CD14-positive monocyte (primary cell): Measurements from ENCODE around the gene MGAT4A. TPM values are rescaled to one million over a fixed set of nuclear protein-coding genes. Genes with fewer than 3 reads are reported as not detected.
A peak's percentile ranks its signal among the peaks of the same experiment; 100 is the strongest.

Experiments used
- DNase-seq, 3 donors: peaks; one replicate each; pipeline ENCODE4 v3.0.0-alpha.2; 2011 to 2022
- H2AFZ ChIP-seq: 2 replicates; pipeline ENCODE4 v1.6.0; 2012; ENCODE audit warnings: mild to moderate bottlenecking, low read depth, low read length, inconsistent platforms; ENCODE audit not compliant: insufficient read depth, poor library complexity, severe bottlenecking
- H3K27ac ChIP-seq, 2 donors: 1 replicate in 1 of 2; 2 replicates in 1 of 2; pipeline ENCODE4 v1.5.1; 2012 to 2013; ENCODE audit warnings: low read length in 2 of 2, control low read depth in 1 of 2, inconsistent platforms in 1 of 2, low read depth in 1 of 2, mild to moderate bottlenecking in 1 of 2
- H3K27me3 ChIP-seq, 2 donors: one replicate each; pipeline versions ENCODE4 v1.6.0 to v1.6.1; 2011 to 2013; ENCODE audit warnings: low read length in 2 of 2; ENCODE audit not compliant: control insufficient read depth in 2 of 2, insufficient read depth in 2 of 2
- H3K36me3 ChIP-seq, 2 donors: replicated peaks in 1 of 2; 1 replicate in 1 of 2; 2 replicates in 1 of 2; pipeline versions ENCODE4 v1.5.1 to v1.6.1; 2012 to 2013; ENCODE audit warnings: low read length in 2 of 2, control low read depth in 1 of 2, inconsistent platforms in 1 of 2, mild to moderate bottlenecking in 1 of 2; ENCODE audit not compliant: insufficient read depth in 2 of 2, control insufficient read depth in 1 of 2
- H3K4me1 ChIP-seq, 2 donors: 1 replicate in 1 of 2; 2 replicates in 1 of 2; pipeline versions ENCODE4 v1.5.1 to v1.6.1; 2012 to 2013; ENCODE audit warnings: low read length in 2 of 2, control low read depth in 1 of 2, inconsistent platforms in 1 of 2, mild to moderate bottlenecking in 1 of 2, moderate library complexity in 1 of 2; ENCODE audit not compliant: insufficient read depth in 2 of 2, control insufficient read depth in 1 of 2
- H3K4me2 ChIP-seq: replicated peaks from 2 replicates; pipeline ENCODE3; 2012; ENCODE audit warnings: low read length, moderate library complexity, mild to moderate bottlenecking; ENCODE audit not compliant: poor library complexity, severe bottlenecking; ENCODE audit errors: extremely low read depth
- H3K4me3 ChIP-seq, 3 experiments: fragments of 200-600 bp in 1 of 3; sonication (generic) in 1 of 3; replicated peaks in 1 of 3; 1 replicate in 2 of 3; 2 replicates in 1 of 3; pipeline ENCODE4 v1.5.1; 2011 to 2013; ENCODE audit warnings: low read length in 3 of 3, mild to moderate bottlenecking in 3 of 3, control low read depth in 2 of 3, low read depth in 2 of 3, inconsistent platforms in 1 of 3, moderate library complexity in 1 of 3
- H3K79me2 ChIP-seq: 2 replicates; pipeline ENCODE4 v1.6.0; 2012; ENCODE audit warnings: mild to moderate bottlenecking, control low read depth, inconsistent platforms, low read length, moderate library complexity; ENCODE audit not compliant: insufficient read depth
- H3K9ac ChIP-seq: 2 replicates; pipeline ENCODE4 v1.6.0; 2017; ENCODE audit warnings: low read length, mild to moderate bottlenecking; ENCODE audit not compliant: insufficient read depth, poor library complexity, severe bottlenecking
- H3K9me3 ChIP-seq, 2 donors: replicated peaks in 1 of 2; 1 replicate in 1 of 2; 2 replicates in 1 of 2; pipeline versions ENCODE4 v1.5.1 to v1.6.1; 2012 to 2013; ENCODE audit warnings: low read length in 2 of 2, control low read depth in 1 of 2; ENCODE audit not compliant: control insufficient read depth in 1 of 2, insufficient read depth in 1 of 2
- H4K20me1 ChIP-seq: 2 replicates; pipeline ENCODE4 v1.6.0; 2012; ENCODE audit warnings: mild to moderate bottlenecking, low read length, control low read depth, moderate library complexity; ENCODE audit not compliant: insufficient read depth
- H3K27ac Mint-ChIP-seq, 7 donors: one replicate each; pipeline ENCODE4 v1.8.0; 2020; ENCODE audit warnings: mild to moderate bottlenecking in 7 of 7, mixed read lengths in 7 of 7, moderate library complexity in 6 of 7, inconsistent platforms in 2 of 7
- H3K27me3 Mint-ChIP-seq, 3 donors: one replicate each; pipeline ENCODE4 v1.8.0; 2021 to 2022; ENCODE audit warnings: low read depth in 3 of 3, mild to moderate bottlenecking in 3 of 3, mixed read lengths in 3 of 3, moderate library complexity in 3 of 3, inconsistent platforms in 1 of 3
- H3K36me3 Mint-ChIP-seq, 2 donors: one replicate each; pipeline ENCODE4 v1.8.0; 2020; ENCODE audit warnings: mixed read lengths in 2 of 2, inconsistent platforms in 1 of 2, mild to moderate bottlenecking in 1 of 2
- H3K4me1 Mint-ChIP-seq: one replicate; pipeline ENCODE4 v1.8.0; 2020; ENCODE audit warnings: mild to moderate bottlenecking, mixed read lengths
- H3K4me3 Mint-ChIP-seq, 2 donors: one replicate each; pipeline ENCODE4 v1.8.0; 2020; ENCODE audit warnings: mild to moderate bottlenecking in 2 of 2, mixed read lengths in 2 of 2, moderate library complexity in 1 of 2
- H3K9me3 Mint-ChIP-seq, 7 donors: one replicate each; pipeline ENCODE4 v1.8.0; 2020 to 2022; ENCODE audit warnings: mixed read lengths in 7 of 7, mild to moderate bottlenecking in 6 of 7, moderate library complexity in 6 of 7, inconsistent platforms in 2 of 7
- WGBS: methylation state at CpG from one replicate; pipeline ENCODE4 v1.1.5; 2013; ENCODE audit warnings: missing lambda C conversion rate; ENCODE audit not compliant: insufficient coverage; 5-methylcytosine and 5-hydroxymethylcytosine counted together
- intact Hi-C, 2 donors: fragments of 100-400 bp; cut with micrococcal nuclease; formaldehyde crosslinking; loops; one replicate each; pipeline versions ENCODE4 v1.15.0 to v1.15.1; 2023
- polyA plus RNA-seq, 3 donors: library from polyadenylated mRNA; depleted of rRNA in 1 of 3; unstranded in 2 of 3; stranded (reverse) in 1 of 3; fragments of 300-500 nt in 2 of 3; fragments of >200 nt in 1 of 3; fragmentation: Illumina TruSeq in 2 of 3; gene quantifications; 1 replicate in 2 of 3; 2 replicates in 1 of 3; pipeline ENCODE4 v1.2.3, GENCODE V29; 2012 to 2021
- TF ChIP-seq, protein P1 (sequence below): fragments of 200-600 bp; IDR thresholded peaks from one replicate; pipeline ENCODE4 v1.8.0; 2022; ENCODE audit warnings: antibody characterized with exemption, mild to moderate bottlenecking

Gene MGAT4A
- polyA plus RNA-seq, 3 donors = 24.3 to 35.9 (median 35.1) TPM

DNA sequence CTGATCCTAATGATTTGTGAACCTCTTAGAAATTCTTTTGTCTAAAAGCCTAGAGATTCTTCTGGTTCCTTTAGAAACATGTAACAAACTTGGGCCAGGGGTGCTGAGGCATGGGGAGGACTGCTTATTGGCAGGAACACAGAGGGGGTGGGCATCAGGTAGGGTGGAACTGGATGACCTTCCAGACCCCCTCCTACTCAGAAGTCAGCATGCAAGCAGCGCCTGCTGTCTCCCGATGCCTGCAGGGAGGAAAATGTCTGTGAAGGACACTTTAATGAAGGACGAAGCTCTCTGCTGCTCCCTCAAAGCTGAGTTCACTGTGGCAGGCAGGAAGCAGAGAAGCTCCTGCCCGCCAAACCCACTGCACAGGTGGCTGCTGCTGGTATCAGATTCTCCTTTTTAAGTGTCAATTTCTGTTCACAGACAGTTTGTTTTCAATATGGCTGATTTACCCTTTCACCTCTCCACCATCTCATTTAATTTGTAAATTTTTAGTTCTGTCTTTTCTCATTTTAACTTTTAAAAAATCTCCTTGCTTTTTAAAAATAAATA lies 142.0 kb downstream of the MGAT4A start:
- peak overlapping the region in 1 of 7 donors; percentile 40 for H3K27ac Mint-ChIP-seq
- no peak for DNase-seq
- TF ChIP-seq, protein P1, sequence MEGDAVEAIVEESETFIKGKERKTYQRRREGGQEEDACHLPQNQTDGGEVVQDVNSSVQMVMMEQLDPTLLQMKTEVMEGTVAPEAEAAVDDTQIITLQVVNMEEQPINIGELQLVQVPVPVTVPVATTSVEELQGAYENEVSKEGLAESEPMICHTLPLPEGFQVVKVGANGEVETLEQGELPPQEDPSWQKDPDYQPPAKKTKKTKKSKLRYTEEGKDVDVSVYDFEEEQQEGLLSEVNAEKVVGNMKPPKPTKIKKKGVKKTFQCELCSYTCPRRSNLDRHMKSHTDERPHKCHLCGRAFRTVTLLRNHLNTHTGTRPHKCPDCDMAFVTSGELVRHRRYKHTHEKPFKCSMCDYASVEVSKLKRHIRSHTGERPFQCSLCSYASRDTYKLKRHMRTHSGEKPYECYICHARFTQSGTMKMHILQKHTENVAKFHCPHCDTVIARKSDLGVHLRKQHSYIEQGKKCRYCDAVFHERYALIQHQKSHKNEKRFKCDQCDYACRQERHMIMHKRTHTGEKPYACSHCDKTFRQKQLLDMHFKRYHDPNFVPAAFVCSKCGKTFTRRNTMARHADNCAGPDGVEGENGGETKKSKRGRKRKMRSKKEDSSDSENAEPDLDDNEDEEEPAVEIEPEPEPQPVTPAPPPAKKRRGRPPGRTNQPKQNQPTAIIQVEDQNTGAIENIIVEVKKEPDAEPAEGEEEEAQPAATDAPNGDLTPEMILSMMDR = no peak
- no peaks in the 10 kb centered on the region for H3K4me1 Mint-ChIP-seq
- H2AFZ ChIP-seq = no peak overlapping the region
- no peak overlapping the region for H3K27ac ChIP-seq
- intact Hi-C loops = no loop called here
- H3K9me3 ChIP-seq = peaks cover 0 to 1% of the 10 kb centered on the region in 2 donors
- H3K36me3 ChIP-seq = peaks cover 75 to 100% of the 10 kb centered on the region in 2 donors
- H3K4me2 ChIP-seq = no peak overlapping the region
- H3K9me3 Mint-ChIP-seq = peaks cover 0 to 8% (median 2%) of the 10 kb centered on the region in 7 donors
- no peak overlapping the region for H3K9ac ChIP-seq
- no peak overlapping the region for H3K4me3 Mint-ChIP-seq
- peaks cover 0 to 1% (median 0%) of the 10 kb centered on the region in 3 donors for H3K27me3 Mint-ChIP-seq
- H3K36me3 Mint-ChIP-seq = peaks cover 83 to 85% of the 10 kb centered on the region in 2 donors
- no peak overlapping the region for H3K4me3 ChIP-seq
- no peaks in the 10 kb centered on the region for H3K27me3 ChIP-seq
- no peaks in the 10 kb centered on the region for H3K79me2 ChIP-seq
- 100% methylated on average over 3 of the region's 4 CpGs for WGBS
- H3K4me1 ChIP-seq = no peaks in the 10 kb centered on the region
- H4K20me1 ChIP-seq = peaks cover 8% of the 10 kb centered on the region

DNA sequence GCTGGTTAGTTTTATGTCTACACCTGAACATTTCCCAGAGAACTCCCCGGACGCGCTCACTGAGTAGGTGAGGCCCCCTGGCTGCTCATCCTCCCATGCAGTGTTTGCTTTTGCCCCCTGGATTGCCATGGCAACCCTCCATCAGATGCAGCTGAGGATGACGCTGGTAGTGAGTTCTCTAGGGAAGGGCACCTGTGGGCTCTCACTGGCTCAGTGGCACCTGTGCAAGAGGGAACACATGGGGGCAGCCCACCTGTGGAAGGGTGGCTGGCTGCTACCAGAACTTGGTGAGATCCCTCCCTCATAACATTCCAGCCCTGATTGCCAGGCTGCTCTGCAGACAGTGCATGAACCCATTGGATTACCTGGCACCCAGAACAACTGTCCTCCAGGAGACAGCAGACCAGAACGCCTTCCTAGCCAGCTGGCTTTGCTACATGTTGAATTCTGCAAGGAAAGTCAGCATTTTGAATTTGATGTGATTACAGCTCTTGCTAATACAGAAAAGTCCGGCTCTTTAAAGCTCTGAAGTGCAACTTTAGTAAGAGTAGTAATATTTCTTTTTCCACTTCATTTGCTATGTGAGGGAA lies 144.3 kb downstream of the MGAT4A start:
- peaks cover 85 to 88% of the 10 kb centered on the region in 2 donors for H3K36me3 Mint-ChIP-seq
- Histone ChIP-seq H3K4me1 (no peaks in the 10 kb centered on the region), H3K36me3 (peaks cover 87 to 100% of the 10 kb centered on the region in 2 donors), H4K20me1 (peaks cover 8% of the 10 kb centered on the region), H3K79me2 (no peaks in the 10 kb centered on the region), H3K9me3 (no peaks in the 10 kb centered on the region), H3K4me2 (no peak overlapping the region), H3K27ac (no peak overlapping the region), H2AFZ (no peak overlapping the region), H3K27me3 (no peaks in the 10 kb centered on the region), H3K4me3 (no peak overlapping the region), H3K9ac (no peak overlapping the region)
- 83% methylated on average over 1 of the region's 6 CpGs for WGBS
- peaks cover 0 to 1% (median 0%) of the 10 kb centered on the region in 7 donors for H3K9me3 Mint-ChIP-seq
- intact Hi-C loops = no loop called here
- TF ChIP-seq, protein P1 = no peak
- H3K4me1 Mint-ChIP-seq = no peaks in the 10 kb centered on the region
- peak overlapping the region in 1 of 7 donors; percentile 61 for H3K27ac Mint-ChIP-seq
- H3K27me3 Mint-ChIP-seq = peaks cover 0 to 1% (median 0%) of the 10 kb centered on the region in 3 donors
- no peak for DNase-seq
- no peak overlapping the region for H3K4me3 Mint-ChIP-seq
